Right lung (tissue), 5 donors: ENCODE measurements around the gene GRIK2. TPM values are rescaled to one million over a fixed set of nuclear protein-coding genes. Genes with fewer than 3 reads are reported as not detected.

Source experiments
- DNase-seq, 2 donors: peaks; one replicate each; pipeline ENCODE4 v3.0.0-alpha.2; 2013
- polyA plus RNA-seq, 5 donors: library from polyadenylated mRNA; unstranded; fragments of 120-200 nt; gene quantifications; one replicate each; pipeline versions ENCODE4 v1.2.1 to v1.2.3, GENCODE V29; 2013; ENCODE audit warnings: inconsistent platforms in 1 of 5, low replicate concordance in 1 of 5; ENCODE audit not compliant: insufficient read length in 5 of 5, insufficient read depth in 1 of 5

The GRIK2 gene
- polyA plus RNA-seq, 5 donors = 0.58 to 0.90 (median 0.69) TPM

DNA sequence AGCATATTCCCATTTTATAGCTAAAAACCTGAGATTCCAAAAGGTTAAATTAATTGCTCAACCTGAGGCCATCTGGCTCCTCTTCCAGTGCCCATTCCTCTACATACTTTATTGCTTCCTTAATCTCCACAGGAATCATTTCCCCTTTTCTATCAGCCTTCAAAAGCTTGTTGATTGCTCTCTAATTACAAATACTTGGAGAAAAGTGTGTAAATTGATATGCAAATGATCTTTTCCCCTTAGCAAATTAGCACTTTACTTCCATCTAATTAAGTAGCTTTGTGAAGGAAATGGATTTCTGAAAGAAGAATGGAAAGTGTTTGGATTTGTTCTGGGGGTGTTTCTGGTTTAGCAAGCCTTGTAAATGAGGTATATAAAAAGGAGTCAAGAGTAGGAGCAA lies 323.3 kb downstream of the GRIK2 start:
- no peak for DNase-seq

DNA sequence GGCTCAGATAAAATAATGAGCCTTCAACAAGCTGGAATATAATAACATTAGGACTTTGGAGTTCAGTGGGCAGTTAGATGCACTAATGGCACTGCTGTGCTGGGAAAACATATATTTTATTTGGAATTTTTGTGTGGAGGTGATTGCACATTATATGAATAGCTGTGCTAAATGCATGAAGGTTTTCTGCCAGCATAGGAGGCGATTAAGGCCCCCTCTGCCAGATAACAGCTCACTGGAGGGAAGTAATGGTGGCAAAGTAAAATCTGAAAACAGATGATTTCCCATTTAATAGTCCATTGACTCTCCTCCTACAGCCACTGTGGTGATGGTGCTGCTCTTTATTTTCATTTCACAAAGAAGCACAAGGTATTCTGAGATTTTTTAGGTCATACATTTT lies 326.0 kb downstream of the GRIK2 start:
- DNase-seq = no peak

DNA sequence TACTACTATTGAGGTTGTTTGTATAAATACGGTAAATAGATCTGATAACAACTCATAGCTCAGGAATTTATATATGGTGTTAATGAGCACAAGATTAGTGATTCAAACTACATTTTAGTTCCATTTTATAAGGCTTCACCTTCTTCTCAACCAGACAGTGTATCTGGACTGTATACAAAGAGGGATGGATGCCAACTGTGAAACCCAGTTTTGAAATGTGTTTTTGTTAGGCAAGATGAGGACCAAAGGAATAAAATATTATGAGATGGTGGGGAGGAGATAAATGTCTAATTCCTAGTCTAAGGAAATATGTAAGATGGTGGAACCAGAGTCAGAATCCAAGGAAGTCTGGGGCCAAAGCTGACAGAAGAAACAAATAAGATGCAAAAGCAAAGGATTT lies 329.0 kb downstream of the GRIK2 start:
- DNase-seq = no peak

GRCh38 chr6:101722991-101723579 lies 329.6 kb downstream of the GRIK2 start:
- no peak for DNase-seq

- DNase-seq = no peak
Observed at GRCh38 chr6:101728388-101728787, 334.9 kb downstream of the GRIK2 start.

- DNase-seq = no peak
Observed at GRCh38 chr6:101728956-101729355, 335.4 kb downstream of the GRIK2 start.

DNA sequence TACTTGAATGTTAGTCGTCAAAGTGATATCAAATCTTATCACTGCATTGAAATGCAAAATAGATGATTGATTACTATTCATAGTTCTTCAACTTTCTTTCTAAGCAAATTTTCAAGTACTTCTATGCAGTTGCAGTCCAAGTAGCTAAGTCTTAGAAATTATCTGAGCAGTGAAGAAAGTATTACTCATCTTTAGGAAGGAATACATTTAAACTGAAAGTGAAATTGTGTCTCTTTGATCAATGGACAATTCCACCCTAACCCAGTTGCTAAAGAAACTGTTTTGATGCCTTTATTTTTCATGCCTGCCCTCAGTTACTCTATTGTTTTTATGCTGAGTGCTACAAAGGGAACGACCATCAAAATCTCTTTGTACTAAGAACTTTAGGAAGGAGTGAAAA lies 337.4 kb downstream of the GRIK2 start:
- DNase-seq = no peak

- no peak for DNase-seq
Observed at GRCh38 chr6:101733899-101734298, 340.4 kb downstream of the GRIK2 start.

DNA sequence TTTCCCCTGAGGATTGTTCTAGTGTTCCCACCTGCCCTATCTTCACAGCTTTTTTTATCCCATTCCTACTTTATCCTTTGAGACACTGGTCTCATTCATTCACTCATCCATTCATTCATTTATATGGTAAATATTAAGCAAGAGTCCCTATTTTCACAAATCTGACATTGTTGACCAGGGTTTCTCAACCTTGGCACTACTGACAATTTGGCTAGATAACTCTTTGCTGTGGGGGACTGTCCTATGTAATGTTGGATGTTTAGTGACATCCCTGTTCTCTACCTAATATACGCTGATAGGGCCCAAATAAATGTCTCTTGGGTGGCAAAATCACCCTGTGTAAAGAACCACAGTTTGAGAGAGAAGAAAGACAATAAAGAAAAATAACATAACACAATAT lies 345.0 kb downstream of the GRIK2 start:
- DNase-seq = no peak

DNA sequence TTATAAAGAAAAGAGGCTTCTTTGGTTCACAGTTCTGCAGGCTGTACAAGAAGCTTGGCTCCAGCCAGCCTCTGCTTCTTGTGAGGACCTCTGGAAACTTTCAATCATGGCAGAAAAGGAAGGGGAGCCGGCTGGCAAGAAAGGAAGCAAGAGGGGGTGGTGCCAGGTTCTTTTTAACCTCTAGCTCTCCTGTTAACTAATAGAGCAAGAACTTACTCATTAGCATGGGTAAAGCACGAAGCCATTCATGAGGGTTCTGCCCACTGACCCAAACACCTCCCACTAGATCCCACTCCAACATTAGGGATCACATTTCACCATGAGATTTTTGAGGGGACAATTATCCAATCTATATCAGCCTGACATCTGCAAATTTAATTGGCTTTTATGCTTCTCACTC lies 347.1 kb downstream of the GRIK2 start:
- DNase-seq = no peak

DNA sequence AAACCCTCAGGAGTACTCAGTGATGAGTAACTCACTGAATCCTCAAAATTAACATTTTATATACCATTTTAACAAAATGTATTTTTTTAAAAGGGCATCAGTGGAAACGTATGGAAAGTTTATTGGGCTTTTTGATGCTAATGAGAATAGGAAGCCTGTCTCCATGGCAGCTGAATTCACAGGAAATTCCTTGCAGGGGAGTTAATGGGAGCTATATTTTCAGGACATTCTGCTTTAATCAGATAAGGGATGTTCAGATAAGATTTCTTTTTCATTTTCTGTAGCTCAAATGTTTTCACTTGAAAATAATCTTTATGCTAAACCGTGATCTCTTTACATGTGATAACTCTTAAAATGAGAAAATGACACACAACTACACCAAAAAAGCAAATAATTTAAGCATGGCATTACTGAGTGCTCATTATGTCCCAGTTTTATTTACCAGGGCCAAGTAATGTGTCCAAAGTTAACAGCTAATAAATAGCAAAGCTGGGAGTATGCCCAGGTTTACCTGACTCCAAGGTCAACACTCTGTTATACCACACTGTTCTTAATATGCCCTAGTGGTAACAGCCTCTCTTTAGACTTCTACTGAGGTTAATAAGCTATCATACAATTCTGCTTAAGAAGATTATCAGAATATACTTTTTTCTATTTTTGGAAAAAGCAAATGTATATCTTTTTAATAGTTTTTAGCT lies 348.1 kb downstream of the GRIK2 start:
- no peak for DNase-seq

- DNase-seq = no peak
Observed at GRCh38 chr6:101747160-101747559, 353.7 kb downstream of the GRIK2 start.

DNA sequence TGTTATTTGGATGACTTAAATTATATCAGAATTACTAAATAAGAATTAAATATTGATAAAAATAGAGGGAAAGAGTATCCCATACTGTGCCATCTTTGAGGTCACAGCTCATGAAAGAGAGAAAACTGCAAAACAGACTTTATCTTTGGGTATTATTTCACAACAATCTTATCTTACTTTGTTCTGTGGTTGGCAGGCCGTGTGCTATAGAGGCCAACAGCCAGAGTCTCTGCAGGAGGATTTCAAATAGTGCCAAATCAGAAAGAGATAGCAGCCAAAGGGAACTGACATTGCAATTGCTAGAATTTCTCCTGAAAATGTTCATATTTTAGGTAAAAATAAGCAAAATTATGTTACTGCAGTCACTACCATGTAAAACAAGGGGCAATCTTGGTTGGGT lies 354.2 kb downstream of the GRIK2 start:
- no peak for DNase-seq

DNA sequence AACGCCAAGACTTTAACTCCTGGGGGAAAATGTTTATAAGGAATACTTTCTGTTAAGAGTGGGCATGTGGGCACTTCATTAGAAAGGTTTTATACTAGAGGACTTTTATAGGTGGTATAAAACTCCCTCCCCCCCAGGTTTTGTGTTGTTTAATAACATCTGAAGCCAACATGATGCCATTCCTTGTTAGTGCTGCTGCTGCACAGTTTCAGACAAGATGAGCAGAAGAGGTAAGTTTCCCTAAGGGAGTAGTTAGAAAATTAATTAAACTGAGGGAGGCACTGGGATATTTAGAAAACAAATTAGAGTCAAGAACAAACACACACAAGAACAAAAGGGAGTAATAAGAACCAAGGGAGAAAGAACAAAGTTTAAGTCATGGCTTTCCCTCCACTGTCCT lies 362.4 kb downstream of the GRIK2 start:
- no peak for DNase-seq

GRCh38 chr6:101758368-101758767 lies 364.9 kb downstream of the GRIK2 start:
- DNase-seq = no peak

DNA sequence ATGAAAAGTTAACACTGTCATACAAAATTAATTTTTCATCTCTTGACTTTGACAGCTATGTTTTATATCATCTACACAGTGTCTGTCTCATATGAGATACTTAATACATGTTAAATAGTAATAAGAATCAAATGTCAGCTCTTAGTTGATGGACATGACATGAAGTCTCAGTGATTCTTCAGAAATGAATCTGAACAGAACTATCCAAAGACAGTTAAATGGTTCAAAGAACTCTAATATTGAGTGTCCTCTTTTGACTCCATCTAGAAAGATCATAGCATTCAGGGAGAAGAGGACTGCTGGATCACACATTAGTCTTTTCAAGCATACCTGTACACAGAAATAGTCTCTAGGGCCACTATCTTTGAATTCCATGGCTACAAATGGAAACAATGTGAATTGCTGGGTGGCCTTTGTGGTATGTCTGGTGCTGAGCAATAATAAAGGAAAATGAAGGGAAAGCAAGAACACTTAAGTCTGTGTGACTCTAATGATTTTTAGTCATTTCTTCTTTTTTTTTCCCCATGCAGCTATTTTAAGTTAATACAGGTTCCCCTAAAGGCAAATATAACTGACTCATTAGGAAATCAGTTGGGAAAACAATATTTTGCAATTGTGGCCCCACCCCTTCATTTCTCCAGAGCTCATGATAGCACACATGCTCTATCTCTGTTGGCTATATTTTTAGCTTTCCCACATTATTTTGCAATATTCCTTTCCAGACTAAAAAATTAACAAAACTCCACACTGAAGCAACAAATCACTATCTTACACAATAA lies 367.5 kb downstream of the GRIK2 start:
- no peak for DNase-seq

DNA sequence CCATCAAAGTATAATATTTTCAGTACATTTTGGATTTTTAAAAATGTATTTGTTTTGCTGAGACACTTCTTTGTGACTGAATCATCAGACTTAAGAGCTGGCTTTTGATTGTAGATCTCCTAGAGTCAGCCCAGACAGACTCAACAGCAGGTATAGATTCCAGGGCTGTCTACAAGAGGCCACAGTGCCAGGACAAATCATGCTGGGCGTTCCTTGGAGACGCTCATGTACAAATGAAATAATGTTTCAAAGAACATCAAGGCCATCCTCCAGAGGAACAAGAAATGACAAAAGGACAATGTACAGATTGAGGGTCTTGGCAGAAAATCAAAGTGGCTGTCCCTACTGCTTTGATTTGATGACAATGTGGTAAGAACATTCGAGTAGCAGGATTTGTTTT lies 369.3 kb downstream of the GRIK2 start:
- no peak for DNase-seq

DNA sequence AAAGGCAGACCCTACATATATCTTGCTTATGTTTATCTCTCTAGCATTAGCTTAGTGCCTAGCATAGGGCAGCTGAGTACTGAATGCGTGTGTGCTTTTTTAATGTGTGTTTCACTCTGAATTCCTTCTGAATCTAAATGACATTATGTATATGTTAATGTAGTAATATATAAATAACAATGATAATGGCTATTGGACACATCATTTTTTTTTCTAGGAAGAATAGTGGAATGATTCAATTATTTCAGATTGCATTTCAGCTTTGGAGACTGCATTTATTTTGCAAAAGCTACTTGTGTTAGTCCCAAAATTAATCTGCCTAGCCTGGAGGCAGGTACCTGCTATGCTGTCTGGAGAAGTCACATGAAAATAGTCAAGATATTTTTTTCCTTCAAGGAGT lies 371.8 kb downstream of the GRIK2 start:
- DNase-seq = no peak

GRCh38 chr6:101770116-101770515 lies 376.6 kb downstream of the GRIK2 start:
- DNase-seq = no peak

GRCh38 chr6:101776919-101777350 lies 383.4 kb downstream of the GRIK2 start:
- no peak for DNase-seq

DNA sequence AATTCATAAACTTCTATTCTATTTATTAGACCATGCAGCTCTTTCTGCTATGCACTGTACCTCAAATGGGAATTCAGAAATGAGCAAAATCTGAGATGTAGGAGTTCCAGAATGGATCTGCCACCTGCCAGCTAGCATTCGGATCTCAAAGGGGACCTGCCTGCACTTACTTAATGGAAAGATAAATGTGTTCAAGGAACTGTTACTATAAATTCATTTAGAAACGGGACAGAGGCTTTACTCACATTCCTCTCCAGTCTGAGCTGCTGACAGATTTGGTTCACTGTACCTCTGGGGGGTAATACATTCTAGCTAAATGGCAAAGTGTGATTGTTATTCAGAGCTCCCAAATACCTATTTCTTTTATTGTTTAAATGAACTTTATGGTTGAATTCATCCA lies 384.1 kb downstream of the GRIK2 start:
- DNase-seq = no peak

DNA sequence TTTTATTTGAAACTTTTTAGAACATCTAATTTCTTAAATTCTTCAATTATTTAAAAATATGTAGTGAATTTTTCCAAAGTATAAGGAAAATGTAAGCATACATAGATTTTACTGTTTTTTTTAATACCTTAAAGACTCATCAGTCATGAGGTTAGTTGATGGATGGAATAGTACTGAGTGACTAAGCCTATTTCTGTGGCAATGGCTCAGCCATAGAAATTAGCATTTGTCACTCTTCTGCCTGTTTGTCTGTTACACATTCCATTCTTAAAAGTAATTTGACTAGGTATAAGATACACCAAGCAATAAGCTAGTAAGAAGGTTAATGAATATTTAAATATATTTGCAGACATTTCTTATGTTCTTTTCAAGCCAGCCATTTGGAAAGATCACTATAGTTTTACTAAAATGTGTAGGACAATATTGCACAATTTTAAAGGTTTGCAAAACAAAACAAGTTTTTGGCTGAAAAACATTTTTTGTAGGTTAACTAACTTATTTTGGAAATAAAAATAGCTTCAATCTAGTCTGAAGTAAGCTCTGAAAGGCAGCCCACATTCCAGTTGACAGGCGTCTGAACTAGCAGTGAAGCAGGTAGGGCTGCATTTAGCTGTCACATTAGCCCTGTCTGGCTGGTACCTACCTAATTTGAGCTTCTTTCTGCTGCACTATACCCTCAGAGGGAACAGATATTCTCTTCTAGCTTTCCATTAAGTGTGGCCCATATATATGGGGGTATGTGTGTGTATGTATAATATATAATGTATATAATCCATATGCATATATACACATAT lies 385.7 kb downstream of the GRIK2 start:
- no peak for DNase-seq
